ENCODE data around the gene CD81. TPM values are rescaled to one million over a fixed set of nuclear protein-coding genes. Genes with fewer than 3 reads are reported as not detected.
A peak's percentile ranks its signal among the peaks of the same experiment; 100 is the strongest.

Gene CD81
- polyA plus RNA-seq, 1 experiment: 260 TPM

DNA sequence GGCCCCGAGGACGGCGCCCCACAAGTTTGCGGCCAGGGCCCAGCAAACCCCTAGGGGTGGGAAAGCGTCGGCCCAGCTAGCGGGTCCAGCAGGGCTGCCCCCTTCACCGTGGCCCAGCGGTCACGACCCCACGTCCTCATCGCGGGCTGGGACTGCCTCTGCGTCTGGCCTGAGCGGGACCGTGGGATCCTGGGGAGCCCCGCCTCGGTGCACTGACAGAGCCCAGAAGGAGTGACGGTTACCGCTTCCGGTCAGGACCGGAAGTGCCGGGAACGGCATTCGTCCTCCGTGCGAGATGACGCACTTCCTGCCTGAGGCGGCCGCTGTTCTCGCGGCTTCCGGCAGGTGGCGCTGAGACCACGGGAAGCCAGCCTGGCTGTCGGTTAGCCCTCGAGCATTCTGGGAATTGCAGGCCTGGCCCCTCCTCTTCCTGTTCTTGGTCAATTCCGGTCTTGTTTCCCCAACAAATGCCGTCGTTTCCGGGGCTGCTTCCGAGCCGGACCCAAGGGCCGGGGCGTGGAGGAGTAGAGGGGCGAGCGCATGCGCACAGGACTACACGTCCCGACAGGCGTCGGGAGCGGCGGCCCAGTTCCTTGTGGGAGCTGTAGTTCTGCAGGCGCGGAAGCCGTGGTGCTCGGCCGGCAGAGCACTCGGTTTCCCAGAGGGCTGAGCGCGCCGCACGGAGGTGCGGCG lies 23.1 kb downstream of the CD81 start, which contains the start of gene TSSC4:
Gene TSSC4 (plus strand): TSS at position 682 of the 693 bp plus-strand sequence. CDS start 1,884 bp downstream, outside the sequence.
- TF ChIP-seq, protein P1, sequence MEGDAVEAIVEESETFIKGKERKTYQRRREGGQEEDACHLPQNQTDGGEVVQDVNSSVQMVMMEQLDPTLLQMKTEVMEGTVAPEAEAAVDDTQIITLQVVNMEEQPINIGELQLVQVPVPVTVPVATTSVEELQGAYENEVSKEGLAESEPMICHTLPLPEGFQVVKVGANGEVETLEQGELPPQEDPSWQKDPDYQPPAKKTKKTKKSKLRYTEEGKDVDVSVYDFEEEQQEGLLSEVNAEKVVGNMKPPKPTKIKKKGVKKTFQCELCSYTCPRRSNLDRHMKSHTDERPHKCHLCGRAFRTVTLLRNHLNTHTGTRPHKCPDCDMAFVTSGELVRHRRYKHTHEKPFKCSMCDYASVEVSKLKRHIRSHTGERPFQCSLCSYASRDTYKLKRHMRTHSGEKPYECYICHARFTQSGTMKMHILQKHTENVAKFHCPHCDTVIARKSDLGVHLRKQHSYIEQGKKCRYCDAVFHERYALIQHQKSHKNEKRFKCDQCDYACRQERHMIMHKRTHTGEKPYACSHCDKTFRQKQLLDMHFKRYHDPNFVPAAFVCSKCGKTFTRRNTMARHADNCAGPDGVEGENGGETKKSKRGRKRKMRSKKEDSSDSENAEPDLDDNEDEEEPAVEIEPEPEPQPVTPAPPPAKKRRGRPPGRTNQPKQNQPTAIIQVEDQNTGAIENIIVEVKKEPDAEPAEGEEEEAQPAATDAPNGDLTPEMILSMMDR (IDR thresholded peaks at IDR 0.05; ENCODE audit: low read depth, low read length): peak; percentile 97
- Histone ChIP-seq H3K27me3 (ENCODE audit: control insufficient read depth, insufficient read depth, low read length) (no peaks in the 10 kb centered on the region), H3K27ac (ENCODE audit: low read depth, low read length) (peak within 1 kb of the TSS; percentile 98), H3K4me3 (ENCODE audit: low read depth, low read length) (peak within 1 kb of the TSS; percentile 91), H3K9me3 (ENCODE audit: control insufficient read depth, insufficient read depth, low read length) (peaks cover 4% of the 10 kb centered on the region; the same call in 1 of the 2 replicates)
- POLR2A ChIA-PET: interaction anchor here (0.6 to 3.3 kb wide), 13 partner anchors 10 to 529 kb away, joined by 3 to 33 read pairs (median 4); partner anchors contain the start of genes CD81 and PHLDA2
- CTCF ChIA-PET: interaction anchor here (0.6 to 3.8 kb wide), 13 partner anchors 8 to 825 kb away, joined by 3 to 29 read pairs (median 4); partner anchors contain the start of gene CD81
- DNase-seq (ENCODE audit: low read depth, low spot score): peak; percentile 100

- ChIA-PET CTCF (interaction anchor here (0.6 to 3.8 kb wide), 12 partner anchors 8 to 483 kb away, joined by 3 to 29 read pairs (median 4); partner anchors contain the start of gene CD81), POLR2A (interaction anchor here (0.6 to 3.3 kb wide), 13 partner anchors 10 to 529 kb away, joined by 3 to 33 read pairs (median 4); partner anchors contain the start of genes CD81 and PHLDA2)
- H3K4me3 ChIP-seq (ENCODE audit: low read depth, low read length): peak overlapping the region; percentile 91
- no peaks in the 10 kb centered on the region for H3K27me3 ChIP-seq (ENCODE audit: control insufficient read depth, insufficient read depth, low read length)
- no peak for DNase-seq (ENCODE audit: low read depth, low spot score)
- peak overlapping the region; percentile 78 for H3K27ac ChIP-seq (ENCODE audit: low read depth, low read length)
- TF ChIP-seq, protein P1 (IDR thresholded peaks at IDR 0.05; ENCODE audit: low read depth, low read length): no peak
- H3K9me3 ChIP-seq (ENCODE audit: control insufficient read depth, insufficient read depth, low read length): peaks cover 4% of the 10 kb centered on the region; the same call in 1 of the 2 replicates
These were observed 23.8 kb downstream of the CD81 start for GRCh38 chr11:2400762-2401435.

- ChIA-PET CTCF (interaction anchor here (1.1 to 3.8 kb wide), 3 partner anchors 9 to 24 kb away, joined by 3 to 29 read pairs (median 4); partner anchors contain the start of gene CD81), POLR2A (interaction anchor here (0.7 to 3.3 kb wide), 2 partner anchors 19 to 23 kb away, joined by 4 to 33 read pairs; no protein-coding TSS in a partner anchor)
- Histone ChIP-seq H3K27me3 (ENCODE audit: control insufficient read depth, insufficient read depth, low read length) (no peaks in the 10 kb centered on the region), H3K4me3 (ENCODE audit: low read depth, low read length) (peak overlapping the region; percentile 91), H3K27ac (ENCODE audit: low read depth, low read length) (peak overlapping the region; percentile 78), H3K9me3 (ENCODE audit: control insufficient read depth, insufficient read depth, low read length) (peaks cover 4% of the 10 kb centered on the region; the same call in 1 of the 2 replicates)
- TF ChIP-seq, protein P1 (IDR thresholded peaks at IDR 0.05; ENCODE audit: low read depth, low read length): no peak
- no peak for DNase-seq (ENCODE audit: low read depth, low spot score)
These were observed 24.4 kb downstream of the CD81 start for GRCh38 chr11:2401436-2401984.

- Histone ChIP-seq H3K9me3 (ENCODE audit: control insufficient read depth, insufficient read depth, low read length) (peaks cover 4% of the 10 kb centered on the region; the same call in 1 of the 2 replicates), H3K4me3 (ENCODE audit: low read depth, low read length) (peak overlapping the region; percentile 91), H3K27ac (ENCODE audit: low read depth, low read length) (no peak overlapping the region), H3K27me3 (ENCODE audit: control insufficient read depth, insufficient read depth, low read length) (no peaks in the 10 kb centered on the region)
- ChIA-PET CTCF (interaction anchor here (3.8 kb wide), 1 partner anchor 18 kb away, joined by 29 read pairs; no protein-coding TSS in a partner anchor), POLR2A (interaction anchor here (0.7 to 3.3 kb wide), 2 partner anchors 20 to 23 kb away, joined by 4 to 33 read pairs; no protein-coding TSS in a partner anchor)
- TF ChIP-seq, protein P1 (IDR thresholded peaks at IDR 0.05; ENCODE audit: low read depth, low read length): no peak
- no peak for DNase-seq (ENCODE audit: low read depth, low spot score)
These were observed 25.0 kb downstream of the CD81 start for GRCh38 chr11:2402106-2402505.
